ENCODE results near the gene TP53RK. TPM values are rescaled to one million over a fixed set of nuclear protein-coding genes. Genes with fewer than 3 reads are reported as not detected.

The TP53RK gene
- total and polyA plus RNA-seq, 2 of the 13 experiments (the other 11 are each of a cell fraction or from before 2014, with no cell fraction given) = 12.9 to 25.5 TPM

DNA sequence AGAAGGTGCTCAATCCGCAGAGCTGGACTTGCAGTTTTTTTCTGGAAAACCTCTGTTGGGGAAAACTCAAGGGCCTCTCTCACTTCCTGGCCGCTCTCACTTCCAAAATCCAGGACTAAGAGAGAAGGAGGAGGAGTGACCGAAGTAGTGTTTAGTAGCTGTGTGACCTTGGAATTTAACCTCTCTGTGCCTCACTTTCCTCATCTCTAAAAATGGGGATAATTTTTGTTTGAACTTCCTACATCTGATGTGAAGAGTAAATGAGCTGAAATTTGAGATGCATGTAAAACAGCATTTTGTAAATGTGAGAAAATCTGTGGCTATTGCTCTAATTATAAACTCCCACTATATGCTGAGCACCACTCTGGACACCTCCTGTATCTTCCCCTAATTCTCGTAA, 43.1 kb downstream of the TP53RK start:
- FAIRE-seq (no peak), ATAC-seq (no peak), DNase-seq (ENCODE audit: low spot score) (no peak)
- 84% methylated on average over 4 of the region's 4 CpGs for WGBS (ENCODE audit: low lambda C conversion rate)
- Histone ChIP-seq H4K20me1 (ENCODE audit: insufficient read depth, low read length) (no peaks in the 10 kb centered on the region), H3K4me3 (replicated peaks in 1 of 3; ENCODE audit: insufficient read depth in 1 of 3, low read depth in 2 of 3, low read length in 3 of 3) (no peak overlapping the region), H3K27me3 (ENCODE audit: control insufficient read depth in 1 of 2, insufficient read depth in 2 of 2, low read length in 2 of 2) (no peaks in the 10 kb centered on the region), H3K9ac (ENCODE audit: insufficient read depth, low read depth, low read length) (no peak overlapping the region), H3K9me3 (ENCODE audit: low read length) (no peaks in the 10 kb centered on the region), H2AFZ (ENCODE audit: low read length) (no peak overlapping the region), H3K27ac (ENCODE audit: extremely low read length, insufficient read depth, low read length) (no peak overlapping the region), H3K79me2 (ENCODE audit: insufficient read depth, low read length) (peaks cover 56% of the 10 kb centered on the region), H3K36me3 (replicated peaks in 1 of 2; ENCODE audit: control insufficient read depth in 1 of 2, insufficient read depth in 2 of 2, low read length in 2 of 2) (peaks cover 5 to 21% of the 10 kb centered on the region in 2 experiments), H3K4me2 (ENCODE audit: low read depth, low read length) (no peak overlapping the region), H3K4me1 (ENCODE audit: insufficient read depth, low read length) (peaks cover 93% of the 10 kb centered on the region)
- ChIA-PET CTCF (ENCODE audit: low intra/inter-chr PET ratio, low total read pairs) (no interaction called here), POLR2A (interaction anchor here (1.2 to 6.8 kb wide), 5 partner anchors 8 to 28 kb away, joined by 3 to 72 read pairs (median 4); no protein-coding TSS in a partner anchor)
- in situ Hi-C loops (cut with HindIII; ENCODE audit: extremely low pct_ligation_motif_present, low pct_unique_long_range_greater_than_20kb) (loop anchor here (5.0 kb wide), 1 partner anchor 36 kb away; no protein-coding TSS in a partner anchor), intact Hi-C loops (cut with micrococcal nuclease; ENCODE audit: unreplicated experiment) (no loop called here)
- no TSS peak for BruUV-seq (replicated peaks)
- TF ChIP-seq, protein P1, sequence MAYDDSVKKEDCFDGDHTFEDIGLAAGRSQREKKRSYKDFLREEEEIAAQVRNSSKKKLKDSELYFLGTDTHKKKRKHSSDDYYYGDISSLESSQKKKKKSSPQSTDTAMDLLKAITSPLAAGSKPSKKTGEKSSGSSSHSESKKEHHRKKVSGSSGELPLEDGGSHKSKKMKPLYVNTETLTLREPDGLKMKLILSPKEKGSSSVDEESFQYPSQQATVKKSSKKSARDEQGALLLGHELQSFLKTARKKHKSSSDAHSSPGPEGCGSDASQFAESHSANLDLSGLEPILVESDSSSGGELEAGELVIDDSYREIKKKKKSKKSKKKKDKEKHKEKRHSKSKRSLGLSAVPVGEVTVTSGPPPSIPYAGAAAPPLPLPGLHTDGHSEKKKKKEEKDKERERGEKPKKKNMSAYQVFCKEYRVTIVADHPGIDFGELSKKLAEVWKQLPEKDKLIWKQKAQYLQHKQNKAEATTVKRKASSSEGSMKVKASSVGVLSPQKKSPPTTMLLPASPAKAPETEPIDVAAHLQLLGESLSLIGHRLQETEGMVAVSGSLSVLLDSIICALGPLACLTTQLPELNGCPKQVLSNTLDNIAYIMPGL (CRISPR knock-in tag; IDR thresholded peaks at IDR 0.05; ENCODE audit: borderline replicate concordance in 1 of 2, low read depth in 1 of 2) = no peak
- TF ChIP-seq ESRRA (CRISPR knock-in tag; IDR thresholded peaks at IDR 0.05; ENCODE audit: low read depth) = 0 out of 2 replicates have a peak, but pooled peaks have one; percentile 27
- TF ChIP-seq ZNF629 (CRISPR knock-in tag; conservative IDR thresholded peaks at IDR 0.05) = peak; percentile 83
- TF ChIP-seq ZNF367 (CRISPR knock-in tag; IDR thresholded peaks at IDR 0.05; ENCODE audit: borderline replicate concordance) = no peak
- no peak for TF ChIP-seq DR1 (CRISPR knock-in tag; IDR thresholded peaks at IDR 0.05)
- no peak for TF ChIP-seq ONECUT2 (CRISPR knock-in tag; IDR thresholded peaks at IDR 0.05)
- TF ChIP-seq KAT8 (CRISPR knock-in tag; IDR thresholded peaks at IDR 0.05) = no peak
- TF ChIP-seq ZMYM3 (CRISPR knock-in tag; IDR thresholded peaks at IDR 0.05) = peak; percentile 48; the same call in 1 of the 2 replicates
- TF ChIP-seq SOX13 (IDR thresholded peaks at IDR 0.05) = no peak
- no peak for TF ChIP-seq SOX13 (CRISPR knock-in tag; conservative IDR thresholded peaks at IDR 0.05 in 1 of 2, IDR thresholded peaks at IDR 0.05 in 1 of 2)
- TF ChIP-seq TBP (CRISPR knock-in tag; IDR thresholded peaks at IDR 0.05) = no peak
- no peak for TF ChIP-seq PCBP1 (IDR thresholded peaks at IDR 0.05; ENCODE audit: borderline replicate concordance, low read depth, low read length)
- peak; percentile 14; the same call in 1 of the 2 replicates for TF ChIP-seq RBFOX2 (IDR thresholded peaks at IDR 0.05; ENCODE audit: low read depth, low read length)

Data from HepG2 (cell line).